Endothelial cell of umbilical vein (primary cell): ENCODE data around the gene CIAO1. TPM values are rescaled to one million over a fixed set of nuclear protein-coding genes. Genes with fewer than 3 reads are reported as not detected.
A peak's percentile ranks its signal among the peaks of the same experiment; 100 is the strongest.

Experiments used
- BruUV-seq: library from RNA; stranded (reverse); fragments of 400-500 nt; replicated peaks from 2 replicates; lab custom pipeline; 2021; lab: Mats Ljungman, UMichigan
- CTCF ChIA-PET: fragments of 300-600, 350-600 bp; sonication (Branson Sonifier 250); formaldehyde crosslinking; loops from one replicate; lab custom pipeline; 2021; ENCODE audit warnings: antibody characterized with exemption, inconsistent platforms; lab: Charles Lee
- POLR2A ChIA-PET: fragments of 300-600, 350-600 bp; sonication (Branson Sonifier 250); formaldehyde crosslinking; loops from one replicate; lab custom pipeline; 2021; ENCODE audit warnings: antibody characterized with exemption, inconsistent platforms; lab: Charles Lee
- DNase-seq: peaks from one replicate; pipeline ENCODE4 v3.0.0-alpha.2; 2011; ENCODE audit warnings: low read depth, low spot score
- FAIRE-seq: peaks from 2 replicates; lab custom pipeline; 2011; peaks lifted over from hg19 to GRCh38; lab: Jason Lieb, UNC
- H2AFZ ChIP-seq: 2 replicates; pipeline ENCODE4 v1.6.0; 2012; ENCODE audit warnings: low read depth, low read length, control low read depth, inconsistent platforms
- H3K27ac ChIP-seq: 2 replicates; pipeline ENCODE4 v1.5.1; 2011; ENCODE audit warnings: low read depth, mild to moderate bottlenecking, control low read depth, low read length, moderate library complexity; ENCODE audit not compliant: insufficient read depth
- H3K27me3 ChIP-seq, 2 experiments: 2 replicates each; pipeline versions ENCODE4 v1.6.0 to v1.6.1; 2011; ENCODE audit warnings: low read length in 2 of 2, mixed read lengths in 1 of 2; ENCODE audit not compliant: control insufficient read depth in 2 of 2, insufficient read depth in 2 of 2
- H3K36me3 ChIP-seq, 2 experiments: 2 replicates in 1 of 2; 3 replicates in 1 of 2; pipeline ENCODE4 v1.5.1; 2011; ENCODE audit warnings: low read length in 2 of 2, mild to moderate bottlenecking in 1 of 2, moderate library complexity in 1 of 2; ENCODE audit not compliant: control insufficient read depth in 2 of 2, insufficient read depth in 2 of 2; ENCODE audit errors: extremely low read depth in 1 of 2
- H3K4me1 ChIP-seq: 3 replicates; pipeline ENCODE4 v1.5.1; 2011; ENCODE audit warnings: mild to moderate bottlenecking, low read length; ENCODE audit not compliant: control insufficient read depth, insufficient read depth; ENCODE audit errors: extremely low read depth
- H3K4me2 ChIP-seq: 2 replicates; pipeline ENCODE4 v1.6.1; 2011; ENCODE audit warnings: low read length, control low read depth, mixed read lengths; ENCODE audit not compliant: insufficient read depth
- H3K4me3 ChIP-seq, 3 experiments: fragments of 200-600 bp in 1 of 3; sonication (generic), shearing (Covaris generic) in 1 of 3; replicated peaks in 1 of 3; 2 replicates each; pipeline ENCODE4 v1.5.1; 2011 to 2016; ENCODE audit warnings: control low read depth in 3 of 3, low read length in 3 of 3, mild to moderate bottlenecking in 2 of 3, inconsistent platforms in 1 of 3, low read depth in 1 of 3, moderate library complexity in 1 of 3; ENCODE audit not compliant: insufficient read depth in 1 of 3
- H3K79me2 ChIP-seq: 2 replicates; pipeline ENCODE4 v1.6.0; 2012; ENCODE audit warnings: low read length, inconsistent platforms; ENCODE audit not compliant: control insufficient read depth, insufficient read depth
- H3K9ac ChIP-seq: replicated peaks from 2 replicates; pipeline ENCODE3; 2011; ENCODE audit warnings: low read length, control low read depth; ENCODE audit not compliant: insufficient read depth; ENCODE audit errors: extremely low read depth
- H3K9me1 ChIP-seq: replicated peaks from 3 replicates; pipeline ENCODE4 v1.6.0; 2011; ENCODE audit warnings: mild to moderate bottlenecking, low read length; ENCODE audit not compliant: control insufficient read depth, insufficient read depth; ENCODE audit errors: extremely low read depth
- H3K9me3 ChIP-seq: replicated peaks from 2 replicates; pipeline ENCODE4 v1.5.1; 2012; ENCODE audit warnings: low read length, inconsistent platforms; ENCODE audit not compliant: control insufficient read depth, insufficient read depth
- H4K20me1 ChIP-seq: replicated peaks from 2 replicates; pipeline ENCODE3; 2011; ENCODE audit warnings: mild to moderate bottlenecking, low read length; ENCODE audit not compliant: control insufficient read depth, insufficient read depth; ENCODE audit errors: extremely low read depth
- CTCF ChIP-seq, 2 donors: IDR thresholded peaks; 1 replicate in 1 of 2; 2 replicates in 1 of 2; pipeline ENCODE4 v1.5.1; 2011; ENCODE audit warnings: low read length in 2 of 2, mild to moderate bottlenecking in 2 of 2, moderate library complexity in 2 of 2, control low read depth in 1 of 2, inconsistent platforms in 1 of 2, low read depth in 1 of 2; ENCODE audit not compliant: insufficient read depth in 1 of 2; ENCODE audit errors: extremely low read depth in 1 of 2
- dilution Hi-C: fragments of 300-500 bp; cut with MboI; formaldehyde crosslinking; loops from one replicate; pipeline ENCODE4 v1.15.0; 2019; ENCODE audit warnings: low sequenced_read_pairs; ENCODE audit not compliant: extremely low pct_ligation_motif_present
- intact Hi-C: fragments of 100-400 bp; cut with micrococcal nuclease; formaldehyde crosslinking; loops from one replicate; pipeline ENCODE4 v1.10.0; 2022
- polyA plus RNA-seq, 4 experiments: library from polyadenylated mRNA; depleted of rRNA in 3 of 4; stranded (reverse) in 3 of 4; unstranded in 1 of 4; fragments of >200 nt; gene quantifications; 2 replicates each; pipeline versions ENCODE4 v1.2.1 to v1.2.3, GENCODE V29; 2011 to 2012; ENCODE audit warnings: missing spikeins in 1 of 4
- total RNA-seq: library from RNA; stranded (reverse); gene quantifications from 2 replicates; pipeline ENCODE4 v1.2.3, GENCODE V29; 2021
- TF ChIP-seq, protein P1 (sequence below): IDR thresholded peaks from 2 replicates; pipeline ENCODE4 v1.6.1; 2011; ENCODE audit not compliant: insufficient read depth, insufficient read length

CIAO1 gene
- total and polyA plus RNA-seq, 2 donors (not counting 3 experiments of a cell fraction or from before 2014, with no cell fraction given): 70.7 to 119 TPM

- dilution Hi-C loops (no loop called here), intact Hi-C loops (loop anchor here (2.0 kb wide), 1 partner anchor 16 kb away; the partner anchor contains the start of gene SNRNP200)
- DNase-seq (peak; percentile 52), FAIRE-seq (peak; percentile 87)
- Histone ChIP-seq H3K9me3 (no peaks in the 10 kb centered on the region), H3K27me3 (peaks cover 10 to 15% of the 10 kb centered on the region in 2 experiments), H3K9ac (peak overlapping the region; percentile 46), H3K27ac (no peak overlapping the region), H3K79me2 (no peaks in the 10 kb centered on the region), H3K4me3 (peak overlapping the region; percentile 63 to 83 (median 79)), H3K4me2 (peak overlapping the region; percentile 81), H2AFZ (peak overlapping the region; percentile 64), H4K20me1 (no peaks in the 10 kb centered on the region), H3K4me1 (peaks cover 28% of the 10 kb centered on the region), H3K36me3 (no peaks in the 10 kb centered on the region), H3K9me1 (no peaks in the 10 kb centered on the region)
- no TSS peak for BruUV-seq
- ChIA-PET POLR2A (interaction anchor here (1.0 to 1.1 kb wide), 2 partner anchors 10 to 13 kb away, joined by 3 read pairs; no protein-coding TSS in a partner anchor), CTCF (interaction anchor here (0.9 to 2.0 kb wide), 13 partner anchors 10 to 233 kb away, joined by 3 to 8 read pairs (median 4); partner anchors contain the start of genes CIAO1 and NCAPH)
- TF ChIP-seq CTCF (IDR thresholded peaks at IDR 0.05; ENCODE audit: extremely low read depth in 1 of 2, insufficient read depth in 1 of 2, low read depth in 1 of 2, low read length in 2 of 2): no peak
- TF ChIP-seq, protein P1, sequence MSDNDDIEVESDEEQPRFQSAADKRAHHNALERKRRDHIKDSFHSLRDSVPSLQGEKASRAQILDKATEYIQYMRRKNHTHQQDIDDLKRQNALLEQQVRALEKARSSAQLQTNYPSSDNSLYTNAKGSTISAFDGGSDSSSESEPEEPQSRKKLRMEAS: peak; percentile 12
Measured at GRCh38 chr2:96320728-96321622, 55.0 kb downstream of the CIAO1 start.

Other genes starting within 250 kb of the CIAO1 start
- gene GPAT2, start 231.3 kb upstream of the CIAO1 start, total RNA-seq: 6.6 and 14.2 TPM in 2 replicates
- 10.3 and 11.1 TPM in 2 replicates for gene GPAT2, start 231.3 kb upstream of the CIAO1 start, polyA plus RNA-seq
- gene ADRA2B, start 149.7 kb upstream of the CIAO1 start, total RNA-seq: not detected in 2 replicates
- 0.03 TPM in 1 of 2 replicates, not detected in the other for gene ADRA2B, start 149.7 kb upstream of the CIAO1 start, polyA plus RNA-seq
- not detected in 2 replicates for gene ASTL, start 127.7 kb upstream of the CIAO1 start, total RNA-seq
- not detected in 2 replicates for gene ASTL, start 127.7 kb upstream of the CIAO1 start, polyA plus RNA-seq
- 0.33 and 0.58 TPM in 2 replicates for gene DUSP2, start 120.8 kb upstream of the CIAO1 start, total RNA-seq
- 0.33 and 0.35 TPM in 2 replicates for gene DUSP2, start 120.8 kb upstream of the CIAO1 start, polyA plus RNA-seq
- 107 and 132 TPM in 2 replicates for gene STARD7, start 57.4 kb upstream of the CIAO1 start, total RNA-seq
- gene STARD7, start 57.4 kb upstream of the CIAO1 start, polyA plus RNA-seq: 48.5 and 61.2 TPM in 2 replicates
- 41.5 and 48.4 TPM in 2 replicates for gene TMEM127, start 228 bp upstream of the CIAO1 start, total RNA-seq
- gene TMEM127, start 228 bp upstream of the CIAO1 start, polyA plus RNA-seq: 75.7 and 94.0 TPM in 2 replicates
- 117 and 124 TPM in 2 replicates for gene SNRNP200, start 39.3 kb downstream of the CIAO1 start, total RNA-seq
- 142 and 155 TPM in 2 replicates for gene SNRNP200, start 39.3 kb downstream of the CIAO1 start, polyA plus RNA-seq
- gene ITPRIPL1, start 59.1 kb downstream of the CIAO1 start, total RNA-seq: 4.6 and 5.8 TPM in 2 replicates
- 2.3 and 2.6 TPM in 2 replicates for gene ITPRIPL1, start 59.1 kb downstream of the CIAO1 start, polyA plus RNA-seq
- 34.6 and 36.6 TPM in 2 replicates for gene NCAPH, start 69.5 kb downstream of the CIAO1 start, total RNA-seq
- gene NCAPH, start 69.5 kb downstream of the CIAO1 start, polyA plus RNA-seq: 20.6 and 21.9 TPM in 2 replicates
- gene NEURL3, start 239.1 kb downstream of the CIAO1 start, total RNA-seq: not detected in 2 replicates
- 0.08 TPM in 1 of 2 replicates, not detected in the other for gene NEURL3, start 239.1 kb downstream of the CIAO1 start, polyA plus RNA-seq